ENCODE data around the gene MED16. TPM values are rescaled to one million over a fixed set of nuclear protein-coding genes. Genes with fewer than 3 reads are reported as not detected.

MED16 gene
- total and polyA plus RNA-seq, 9 donors, result 0.62 to 75.4 (median 52.3) TPM

GRCh38 chr19:933553-933882 lies 40.5 kb upstream of the MED16 start:
- Histone ChIP-seq H3K9me3 (no peaks in the 10 kb centered on the region), H3K4me3 (no peak overlapping the region), H3K36me3 (no peaks in the 10 kb centered on the region), H3K4me1 (ENCODE audit: insufficient read depth) (peaks cover 25% of the 10 kb centered on the region), H3K27ac (peak overlapping the region in 1 of 2 donors; percentile 10), H3K27me3 (no peaks in the 10 kb centered on the region)
- WGBS, 3 donors, result 8 to 15% (median 9%) methylated on average over 14 of the region's 14 CpGs
- DNase-seq, result no peak
- no peak for TF ChIP-seq EP300 (IDR thresholded peaks at IDR 0.05)
- intact Hi-C loops (cut with DNase I), result loop anchor here in 1 of 4 donors (10.0 kb wide), 1 partner anchor 259 kb away; the partner anchor contains the start of gene FSTL3

- WGBS, 3 donors, result 19 to 23% (median 20%) methylated on average over 49 to 54 of the region's 54 CpGs
- peak overlapping the region in 1 of 2 donors; percentile 10 for H3K27ac ChIP-seq
- no peaks in the 10 kb centered on the region for H3K36me3 ChIP-seq
- peak; percentile 83 to 93 (median 87) for DNase-seq
- H3K4me3 ChIP-seq, result no peak overlapping the region
- H3K9me3 ChIP-seq, result no peaks in the 10 kb centered on the region
- no peaks in the 10 kb centered on the region for H3K27me3 ChIP-seq
- peaks cover 25% of the 10 kb centered on the region for H3K4me1 ChIP-seq (ENCODE audit: insufficient read depth)
- TF ChIP-seq POLR2A (IDR thresholded peaks at IDR 0.05) (no peak), CTCF (IDR thresholded peaks at IDR 0.05) (peak in 1 of 3 donors; percentile 23), EP300 (IDR thresholded peaks at IDR 0.05) (no peak)
- intact Hi-C loops (cut with DNase I), result loop anchor here in 1 of 4 donors (10.0 kb wide), 1 partner anchor 258 kb away; the partner anchor contains the start of gene FSTL3
These were observed 39.9 kb upstream of the MED16 start for GRCh38 chr19:932648-933552.

GRCh38 chr19:931860-932647 lies 39.1 kb upstream of the MED16 start:
- Histone ChIP-seq H3K27ac (no peak overlapping the region), H3K27me3 (no peaks in the 10 kb centered on the region), H3K4me1 (ENCODE audit: insufficient read depth) (peaks cover 25% of the 10 kb centered on the region), H3K4me3 (no peak overlapping the region), H3K36me3 (no peaks in the 10 kb centered on the region), H3K9me3 (no peaks in the 10 kb centered on the region)
- TF ChIP-seq CTCF (IDR thresholded peaks at IDR 0.05), result no peak
- no peak for TF ChIP-seq EP300 (IDR thresholded peaks at IDR 0.05)
- TF ChIP-seq POLR2A (IDR thresholded peaks at IDR 0.05), result no peak
- no peak for DNase-seq
- intact Hi-C loops (cut with DNase I), result loop anchor here in 1 of 4 donors (10.0 kb wide), 1 partner anchor 257 kb away; the partner anchor contains the start of gene FSTL3
- 79 to 87% (median 87%) methylated on average over 30 to 32 of the region's 32 CpGs for WGBS, 3 donors

- Histone ChIP-seq H3K27me3 (no peaks in the 10 kb centered on the region), H3K4me3 (no peak overlapping the region), H3K4me1 (ENCODE audit: insufficient read depth) (peaks cover 22% of the 10 kb centered on the region), H3K27ac (no peak overlapping the region), H3K36me3 (no peaks in the 10 kb centered on the region), H3K9me3 (no peaks in the 10 kb centered on the region)
- 90 to 97% (median 94%) methylated on average over 6 of the region's 6 CpGs for WGBS, 3 donors
- intact Hi-C loops (cut with DNase I), result loop anchor here in 3 of 4 donors (10.0 kb wide), 3 partner anchors 175 to 305 kb away; partner anchors contain the start of genes CBARP (in 1 of the 3), FSTL3 (in 1 of the 3) and GPX4 (in 1 of the 3)
- DNase-seq, result no peak
- TF ChIP-seq EP300 (IDR thresholded peaks at IDR 0.05), result no peak
- no peak for TF ChIP-seq CTCF (IDR thresholded peaks at IDR 0.05)
- TF ChIP-seq POLR2A (IDR thresholded peaks at IDR 0.05), result no peak
These were observed 36.9 kb upstream of the MED16 start for GRCh38 chr19:929891-930258.
